ENCODE results near the gene LAG3.

Gene LAG3

GRCh38 chr12:6752167-6752920 is 20.0 kb upstream of the LAG3 start:
- intact Hi-C loops (cut with DNase I): loop anchor here (2.0 kb wide), 1 partner anchor 14 kb away; the partner anchor contains the start of gene PTMS
- DNase-seq: peak in 6 of 10 donors; percentile 17 to 87 (median 40)

- intact Hi-C loops (cut with DNase I): loop anchor here (1.0 to 2.0 kb wide), 3 partner anchors 14 to 72 kb away; partner anchors contain the start of gene PTMS
- peak; percentile 95 to 100 (median 97) for DNase-seq
These were observed 19.2 kb upstream of the LAG3 start, which contains the start of gene MLF2 for GRCh38 chr12:6752921-6753771. Gene MLF2 (minus strand): TSS chr12:6753141. CDS start chr12:6752334, 807 bp downstream.

GRCh38 chr12:6753772-6754356 is 18.5 kb upstream of the LAG3 start:
- intact Hi-C loops (cut with DNase I): loop anchor here (1.0 to 2.0 kb wide), 3 partner anchors 13 to 71 kb away; partner anchors contain the start of gene PTMS

GRCh38 chr12:6754411-6754810 is 17.9 kb upstream of the LAG3 start:
- DNase-seq: no peak
- intact Hi-C loops (cut with DNase I): no loop called here

More at GRCh38 chr12:6753772-6754356, 18.5 kb upstream of the LAG3 start:
- DNase-seq: peak in 1 of 10 donors; percentile 29

- DNase-seq: peak in 2 of 10 donors; percentile 29 to 57
These were observed 15.2 kb upstream of the LAG3 start for GRCh38 chr12:6757028-6757690.

GRCh38 chr12:6758506-6759095 is 13.7 kb upstream of the LAG3 start:
- intact Hi-C loops (cut with DNase I): no loop called here
- DNase-seq: peak in 1 of 10 donors; percentile 2

More at GRCh38 chr12:6757028-6757690, 15.2 kb upstream of the LAG3 start:
- intact Hi-C loops (cut with DNase I): no loop called here

- DNase-seq: peak in 1 of 10 donors; percentile 33
- intact Hi-C loops (cut with DNase I): no loop called here
These were observed 12.6 kb upstream of the LAG3 start for GRCh38 chr12:6759741-6760140.

GRCh38 chr12:6763380-6763779 is 8.9 kb upstream of the LAG3 start:
- intact Hi-C loops (cut with DNase I): no loop called here
- no peak for DNase-seq

- intact Hi-C loops (cut with DNase I): no loop called here
- peak; percentile 60 to 99 (median 90) for DNase-seq
These were observed 8.1 kb upstream of the LAG3 start for GRCh38 chr12:6764011-6764828.

GRCh38 chr12:6765048-6765633 is 7.2 kb upstream of the LAG3 start:
- intact Hi-C loops (cut with DNase I): no loop called here
- DNase-seq: no peak

- DNase-seq: peak; percentile 32 to 96 (median 74)
- intact Hi-C loops (cut with DNase I): loop anchor here (2.0 kb wide), 1 partner anchor 13 kb away; the partner anchor contains the start of gene MLF2
These were observed 6.4 kb upstream of the LAG3 start, which contains the start of gene PTMS for GRCh38 chr12:6765634-6766581. Gene PTMS (plus strand): TSS chr12:6766363. CDS start chr12:6766706, 343 bp downstream.

- intact Hi-C loops (cut with DNase I): loop anchor here (2.0 kb wide), 1 partner anchor 14 kb away; the partner anchor contains the start of gene MLF2
- DNase-seq: peak; percentile 55 to 95 (median 69)
These were observed 5.5 kb upstream of the LAG3 start for GRCh38 chr12:6766651-6767349.

- intact Hi-C loops (cut with DNase I): loop anchor here (2.0 kb wide), 1 partner anchor 15 kb away; the partner anchor contains the start of gene MLF2
These were observed 4.7 kb upstream of the LAG3 start for GRCh38 chr12:6767353-6768319.

GRCh38 chr12:6768437-6768914 is 3.8 kb upstream of the LAG3 start:
- DNase-seq: peak in 1 of 10 donors; percentile 75

More at GRCh38 chr12:6767353-6768319, 4.7 kb upstream of the LAG3 start:
- DNase-seq: peak in 8 of 10 donors; percentile 32 to 95 (median 70)

GRCh38 chr12:6768990-6769389 is 3.3 kb upstream of the LAG3 start:
- intact Hi-C loops (cut with DNase I): no loop called here
- DNase-seq: peak in 4 of 10 donors; percentile 45 to 90 (median 86)

More at GRCh38 chr12:6768437-6768914, 3.8 kb upstream of the LAG3 start:
- intact Hi-C loops (cut with DNase I): no loop called here
